ENCODE data around the gene CTCFL. TPM values are rescaled to one million over a fixed set of nuclear protein-coding genes. Genes with fewer than 3 reads are reported as not detected.
A peak's percentile ranks its signal among the peaks of the same experiment; 100 is the strongest.

The CTCFL gene
- total RNA-seq, 1 experiment from 2014 or later, result 8.2 TPM

- H3K27me3 ChIP-seq (ENCODE audit: control insufficient read depth, insufficient read depth, low read length), result no peaks in the 10 kb centered on the region
- no peaks in the 10 kb centered on the region for H3K36me3 ChIP-seq (replicated peaks; ENCODE audit: control insufficient read depth, insufficient read depth, low read length)
- DNase-seq, result no peak
- H3K4me3 ChIP-seq (ENCODE audit: insufficient read depth, low read depth, low read length), result no peak overlapping the region
These were observed 5.5 kb upstream of the CTCFL start for GRCh38 chr20:57530327-57530981.

GRCh38 chr20:57529810-57530209 is 4.9 kb upstream of the CTCFL start:
- DNase-seq, result no peak
- Histone ChIP-seq H3K4me3 (ENCODE audit: insufficient read depth, low read depth, low read length) (no peak overlapping the region), H3K27me3 (ENCODE audit: control insufficient read depth, insufficient read depth, low read length) (no peaks in the 10 kb centered on the region), H3K36me3 (replicated peaks; ENCODE audit: control insufficient read depth, insufficient read depth, low read length) (no peaks in the 10 kb centered on the region)

DNA sequence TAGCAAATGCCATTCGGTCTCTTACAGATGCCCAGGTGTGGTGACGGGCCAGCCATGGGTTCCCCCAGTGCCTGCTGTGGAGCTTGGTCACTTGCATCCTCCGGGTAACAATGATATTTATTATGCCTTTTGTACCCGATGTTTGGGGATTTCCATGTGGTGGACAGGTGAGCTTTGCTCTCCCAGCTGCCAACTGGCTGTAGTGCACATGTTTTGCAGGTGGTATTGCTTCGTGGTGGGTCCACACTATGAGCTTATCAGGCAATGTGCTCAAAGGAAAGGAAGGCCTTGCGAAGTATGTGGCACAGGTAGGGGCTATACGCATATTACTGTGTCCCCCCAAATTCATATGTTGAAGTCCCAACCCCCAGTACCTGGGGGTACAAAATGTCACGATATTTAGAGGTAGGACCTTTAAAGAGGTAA is 4.2 kb upstream of the CTCFL start:
- H3K27me3 ChIP-seq (ENCODE audit: control insufficient read depth, insufficient read depth, low read length), result no peaks in the 10 kb centered on the region
- DNase-seq, result no peak

GRCh38 chr20:57528148-57528547 is 3.2 kb upstream of the CTCFL start:
- no peak overlapping the region for H3K4me3 ChIP-seq (ENCODE audit: insufficient read depth, low read depth, low read length)
- DNase-seq, result no peak
- H3K36me3 ChIP-seq (replicated peaks; ENCODE audit: control insufficient read depth, insufficient read depth, low read length), result no peaks in the 10 kb centered on the region
- H3K27me3 ChIP-seq (ENCODE audit: control insufficient read depth, insufficient read depth, low read length), result no peaks in the 10 kb centered on the region

More for the DNA sequence above, 4.2 kb upstream of the CTCFL start:
- Histone ChIP-seq H3K36me3 (replicated peaks; ENCODE audit: control insufficient read depth, insufficient read depth, low read length) (no peaks in the 10 kb centered on the region), H3K4me3 (ENCODE audit: insufficient read depth, low read depth, low read length) (no peak overlapping the region)

GRCh38 chr20:57527728-57528127 is 2.8 kb upstream of the CTCFL start:
- Histone ChIP-seq H3K27me3 (ENCODE audit: control insufficient read depth, insufficient read depth, low read length) (no peaks in the 10 kb centered on the region), H3K4me3 (ENCODE audit: insufficient read depth, low read depth, low read length) (no peak overlapping the region), H3K36me3 (replicated peaks; ENCODE audit: control insufficient read depth, insufficient read depth, low read length) (no peaks in the 10 kb centered on the region)
- no peak for DNase-seq

GRCh38 chr20:57526885-57527460 is 2.0 kb upstream of the CTCFL start:
- no peak overlapping the region for H3K4me3 ChIP-seq (ENCODE audit: insufficient read depth, low read depth, low read length)
- H3K36me3 ChIP-seq (replicated peaks; ENCODE audit: control insufficient read depth, insufficient read depth, low read length), result no peaks in the 10 kb centered on the region
- peak; percentile 47 for DNase-seq
- no peaks in the 10 kb centered on the region for H3K27me3 ChIP-seq (ENCODE audit: control insufficient read depth, insufficient read depth, low read length)

GRCh38 chr20:57526087-57526884 is 1.3 kb upstream of the CTCFL start:
- Histone ChIP-seq H3K27me3 (ENCODE audit: control insufficient read depth, insufficient read depth, low read length) (no peaks in the 10 kb centered on the region), H3K36me3 (replicated peaks; ENCODE audit: control insufficient read depth, insufficient read depth, low read length) (no peaks in the 10 kb centered on the region), H3K4me3 (ENCODE audit: insufficient read depth, low read depth, low read length) (no peak overlapping the region)
- peak; percentile 78 for DNase-seq

DNA sequence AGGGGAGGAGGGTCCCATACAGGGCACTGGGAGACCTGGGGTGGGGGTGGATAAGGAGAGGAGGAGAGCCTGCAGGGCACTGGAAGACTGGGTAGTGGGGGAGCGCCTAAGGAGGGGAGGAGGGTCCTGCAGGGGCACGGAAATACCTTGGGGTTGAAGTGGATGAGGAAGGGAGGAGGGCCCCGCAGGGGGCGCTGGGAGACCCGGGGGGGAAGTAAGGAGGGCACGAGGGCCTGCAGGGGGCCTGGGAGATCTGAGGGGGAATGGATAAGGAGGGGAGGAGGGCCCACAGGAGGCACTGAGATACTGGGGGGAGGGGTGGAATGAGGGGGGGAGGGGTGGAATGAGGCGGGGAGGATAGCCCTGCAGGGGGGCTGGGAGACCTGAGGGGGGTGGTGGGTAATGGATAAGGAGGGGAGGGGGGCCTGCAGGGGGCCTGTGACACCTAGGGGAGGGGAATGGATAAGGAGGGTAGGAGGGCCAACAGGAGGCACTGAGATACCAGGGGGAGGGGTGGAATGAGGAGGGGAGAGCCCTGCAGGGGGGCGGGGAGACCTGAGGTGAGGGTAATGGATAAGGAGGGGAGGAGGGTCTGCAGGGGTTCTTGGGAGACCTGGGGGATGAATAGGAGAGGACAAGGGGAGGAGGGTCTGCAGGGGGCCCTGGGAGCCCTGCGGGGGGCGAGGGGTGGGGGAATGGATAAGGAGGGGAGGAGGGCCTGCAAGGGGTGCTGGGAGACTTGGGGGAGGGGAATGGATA is 567 bp upstream of the CTCFL start:
- peak; percentile 50 for DNase-seq
- Histone ChIP-seq H3K27me3 (ENCODE audit: control insufficient read depth, insufficient read depth, low read length) (no peaks in the 10 kb centered on the region), H3K36me3 (replicated peaks; ENCODE audit: control insufficient read depth, insufficient read depth, low read length) (no peaks in the 10 kb centered on the region), H3K4me3 (ENCODE audit: insufficient read depth, low read depth, low read length) (no peak overlapping the region)

GRCh38 chr20:57523782-57524181 is 1.2 kb downstream of the CTCFL start:
- no peaks in the 10 kb centered on the region for H3K27me3 ChIP-seq (ENCODE audit: control insufficient read depth, insufficient read depth, low read length)
- H3K36me3 ChIP-seq (replicated peaks; ENCODE audit: control insufficient read depth, insufficient read depth, low read length), result no peaks in the 10 kb centered on the region
- H3K4me3 ChIP-seq (ENCODE audit: insufficient read depth, low read depth, low read length), result no peak overlapping the region
- no peak for DNase-seq

DNA sequence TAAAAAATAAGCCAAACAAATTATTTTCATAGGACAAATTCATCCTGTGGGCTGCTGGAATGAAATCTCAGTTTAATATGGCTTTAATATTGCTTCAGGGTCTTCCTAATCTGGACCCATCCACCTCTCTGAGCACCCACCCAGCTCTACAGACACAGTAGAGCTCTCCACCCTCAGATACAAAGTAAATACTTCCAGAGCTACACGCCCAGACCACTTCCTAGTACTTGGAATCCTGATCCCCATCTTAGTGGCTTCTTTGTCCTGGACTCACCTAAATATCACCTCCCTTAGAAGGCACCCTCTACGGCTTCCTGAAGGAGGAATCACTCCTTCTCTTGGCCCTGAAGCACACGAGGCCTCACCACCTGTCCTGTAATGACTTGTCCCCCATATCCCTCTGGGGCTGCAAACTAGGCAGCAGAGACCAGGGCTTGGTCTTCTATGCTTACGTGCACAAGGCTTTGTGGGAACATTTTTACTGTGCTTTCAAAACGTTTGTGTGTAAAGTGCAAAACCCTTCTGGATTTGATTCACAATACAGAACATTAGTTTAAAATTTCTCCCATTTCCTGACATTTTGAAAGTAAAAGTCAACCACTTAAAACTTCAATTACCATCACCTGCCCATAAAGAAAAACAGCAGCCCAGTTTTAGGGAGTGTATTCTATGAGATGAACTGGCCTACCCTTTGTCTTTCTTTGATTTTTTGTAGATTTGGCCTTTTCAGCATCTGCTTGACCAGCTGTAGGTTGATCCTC is 2.4 kb downstream of the CTCFL start:
- no peak overlapping the region for H3K4me3 ChIP-seq (ENCODE audit: insufficient read depth, low read depth, low read length)
- no peak for DNase-seq
- no peaks in the 10 kb centered on the region for H3K27me3 ChIP-seq (ENCODE audit: control insufficient read depth, insufficient read depth, low read length)
- H3K36me3 ChIP-seq (replicated peaks; ENCODE audit: control insufficient read depth, insufficient read depth, low read length), result no peaks in the 10 kb centered on the region

GRCh38 chr20:57517904-57518303 is 7.0 kb downstream of the CTCFL start:
- DNase-seq, result no peak
- Histone ChIP-seq H3K4me3 (ENCODE audit: insufficient read depth, low read depth, low read length) (no peak overlapping the region), H3K36me3 (replicated peaks; ENCODE audit: control insufficient read depth, insufficient read depth, low read length) (no peaks in the 10 kb centered on the region), H3K27me3 (ENCODE audit: control insufficient read depth, insufficient read depth, low read length) (no peaks in the 10 kb centered on the region)

GRCh38 chr20:57514273-57514751 is 10.6 kb downstream of the CTCFL start:
- Histone ChIP-seq H3K36me3 (replicated peaks; ENCODE audit: control insufficient read depth, insufficient read depth, low read length) (no peaks in the 10 kb centered on the region), H3K27me3 (ENCODE audit: control insufficient read depth, insufficient read depth, low read length) (no peaks in the 10 kb centered on the region), H3K4me3 (ENCODE audit: insufficient read depth, low read depth, low read length) (no peak overlapping the region)
- DNase-seq, result peak; percentile 82

DNA sequence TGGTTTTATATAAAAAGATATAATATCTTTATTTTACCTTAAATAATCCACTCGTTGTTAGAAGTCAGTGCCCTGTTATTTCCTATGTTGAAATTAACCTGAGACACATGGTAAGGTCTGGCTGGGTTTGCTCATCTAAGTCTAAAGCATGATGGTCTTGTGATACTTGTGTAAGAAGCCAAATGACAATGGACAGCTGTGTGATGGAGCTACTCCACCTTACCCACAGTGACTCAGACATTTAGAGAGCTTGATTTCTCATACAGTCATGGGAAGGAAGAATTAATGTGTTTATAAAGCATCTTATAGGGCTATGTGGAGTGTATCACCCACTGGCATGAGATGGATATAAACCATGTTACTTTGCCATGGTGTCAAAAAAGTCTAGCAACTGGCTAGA is 11.7 kb downstream of the CTCFL start:
- DNase-seq, result no peak
- Histone ChIP-seq H3K4me3 (ENCODE audit: insufficient read depth, low read depth, low read length) (no peak overlapping the region), H3K36me3 (replicated peaks; ENCODE audit: control insufficient read depth, insufficient read depth, low read length) (no peaks in the 10 kb centered on the region)

DNA sequence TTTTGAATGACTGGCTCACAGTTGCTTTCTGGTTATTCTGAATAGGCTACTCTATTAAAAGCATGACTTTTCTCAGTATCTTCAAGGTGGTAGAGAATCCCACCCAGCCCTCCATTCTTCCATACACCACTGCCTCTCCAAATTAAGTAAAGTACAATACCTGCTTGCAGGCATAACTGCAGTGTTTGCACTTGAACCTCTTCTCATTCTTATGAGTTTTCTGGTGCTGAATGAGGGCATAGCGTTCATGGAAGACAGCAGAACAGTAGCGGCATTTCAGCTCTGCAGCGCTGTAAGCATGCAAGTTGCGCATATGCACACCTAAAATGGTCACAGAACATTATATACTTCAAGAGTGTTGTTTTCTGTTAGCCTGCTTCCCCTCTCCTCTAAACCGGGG is 12.5 kb downstream of the CTCFL start:
- no peak for DNase-seq

More for the DNA sequence above, 11.7 kb downstream of the CTCFL start:
- no peaks in the 10 kb centered on the region for H3K27me3 ChIP-seq (ENCODE audit: control insufficient read depth, insufficient read depth, low read length)

More for the DNA sequence above, 12.5 kb downstream of the CTCFL start:
- no peaks in the 10 kb centered on the region for H3K27me3 ChIP-seq (ENCODE audit: control insufficient read depth, insufficient read depth, low read length)
- H3K36me3 ChIP-seq (replicated peaks; ENCODE audit: control insufficient read depth, insufficient read depth, low read length), result no peaks in the 10 kb centered on the region
- no peak overlapping the region for H3K4me3 ChIP-seq (ENCODE audit: insufficient read depth, low read depth, low read length)

Measured in H7 (cell line).